Activated CD4-positive, alpha-beta T cell treated with anti-CD3 and anti-CD28 coated beads, Interleukin-10, Interleukin-2, amounts not matched to agents 100 ng/mL and 50 ng/mL, durations not matched to agents 16 hours and 8 hours (primary cell): ENCODE results near the gene MAN2C1.
"Not testable (repeated sequence)": the region's sequence is repeated elsewhere in the genome, so short reads cannot be mapped to it uniquely, and the experiment has no call there.

Source experiments
- DNase-seq: peaks from one replicate; pipeline ENCODE4 v3.0.0-alpha.2; 2020

MAN2C1 gene

DNA sequence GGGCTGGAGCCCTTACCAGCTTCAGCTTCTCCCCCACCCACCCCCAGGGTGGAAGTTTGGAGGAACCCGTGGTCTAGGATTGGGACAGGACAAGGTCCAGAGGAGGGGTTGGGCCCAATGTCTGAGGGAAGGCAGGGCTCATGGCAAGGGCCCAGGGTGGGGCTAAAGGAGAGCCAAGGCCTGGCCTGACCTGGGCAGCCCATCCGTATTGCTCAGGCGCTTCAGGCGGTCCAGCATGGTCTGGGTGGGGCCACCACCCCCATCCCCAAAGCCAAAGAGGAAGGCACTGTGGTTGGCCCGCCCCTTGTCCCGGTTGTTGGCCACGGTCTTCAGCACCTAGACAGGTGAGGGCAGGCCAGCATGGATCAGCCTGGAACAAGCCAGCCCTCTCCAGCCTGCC lies 7.6 kb downstream of the MAN2C1 start:
- no peak for DNase-seq

DNA sequence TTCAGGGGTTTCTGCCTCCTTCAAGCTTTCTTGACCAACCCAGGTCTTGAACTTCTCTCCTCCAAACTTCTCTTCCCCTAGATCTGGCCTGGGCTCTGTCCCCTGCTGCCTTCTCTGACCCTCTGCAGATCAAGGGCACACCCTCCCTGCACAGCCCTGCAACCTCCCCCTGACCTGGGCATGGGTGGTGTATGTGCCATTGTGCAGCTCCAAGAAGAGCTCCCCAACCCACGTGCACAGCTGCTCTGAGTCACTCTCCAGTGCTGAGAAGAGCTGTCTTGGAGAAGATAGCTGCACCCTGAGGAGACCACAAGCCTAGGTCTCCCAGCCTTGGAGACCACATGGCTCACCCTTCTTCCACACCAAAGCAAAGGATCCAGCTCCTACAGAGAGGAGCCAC lies 8.0 kb downstream of the MAN2C1 start:
- no peak for DNase-seq

DNA sequence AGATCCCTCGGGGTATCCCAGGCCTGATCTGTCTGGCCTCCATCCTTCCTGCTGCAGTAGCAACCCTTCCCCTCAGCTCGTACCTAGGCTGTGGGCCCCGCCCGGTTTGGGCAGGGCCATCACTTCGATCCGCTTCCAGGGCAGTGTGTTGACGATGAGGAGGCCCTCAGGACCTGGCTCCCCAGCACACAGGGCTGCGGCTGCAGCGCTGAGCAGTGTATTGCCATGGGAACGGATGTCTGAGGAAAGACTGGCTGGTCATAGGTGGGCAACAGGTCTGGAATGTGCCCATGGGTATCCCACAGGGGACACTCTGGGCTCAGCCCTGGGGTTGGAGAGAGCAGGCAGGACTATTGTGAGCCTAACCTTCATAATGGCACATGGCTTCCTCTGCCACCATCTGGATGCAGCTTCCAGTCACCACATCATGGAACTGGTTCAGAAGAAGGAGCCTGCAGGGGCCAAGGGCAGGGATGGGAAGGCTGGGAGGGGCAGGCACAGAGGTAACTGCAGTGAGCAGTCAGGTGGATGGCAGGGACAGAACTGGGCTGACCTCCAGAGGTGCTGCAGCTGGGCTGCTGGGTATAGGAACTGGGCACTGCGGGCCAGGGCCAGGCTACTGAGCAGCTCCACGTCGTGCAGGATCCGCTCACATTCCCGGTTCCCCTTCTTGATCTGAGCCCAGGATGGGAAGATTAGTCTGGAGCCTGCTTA lies 8.7 kb downstream of the MAN2C1 start:
- no peak for DNase-seq

GRCh38 chr15:75358771-75359536 lies 9.5 kb downstream of the MAN2C1 start:
- no peak for DNase-seq

- no peak for DNase-seq
Measured at GRCh38 chr15:75357976-75358673, 10.3 kb downstream of the MAN2C1 start.

DNA sequence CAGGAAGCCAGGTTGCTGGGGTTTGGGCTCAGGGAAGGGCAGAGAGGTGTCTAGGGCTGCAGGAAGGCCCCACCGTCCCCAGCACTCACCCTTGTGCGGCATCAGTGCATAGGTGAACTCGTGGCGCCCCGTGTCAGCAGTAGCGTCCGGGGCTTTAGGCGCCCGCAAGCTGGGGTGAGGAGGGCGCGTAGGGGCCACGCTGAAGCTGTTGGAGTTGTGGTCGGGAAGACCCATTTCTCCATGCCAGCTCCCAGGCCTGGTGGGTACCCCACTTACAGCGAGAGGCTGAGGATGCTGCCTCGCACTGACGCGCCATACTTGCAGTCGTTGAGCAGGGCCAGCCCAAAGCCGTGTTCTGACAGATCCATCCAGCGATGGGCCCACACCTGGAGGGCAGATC lies 11.9 kb downstream of the MAN2C1 start:
- DNase-seq, result no peak

- DNase-seq, result no peak
Measured at GRCh38 chr15:75356006-75356405, 12.4 kb downstream of the MAN2C1 start.

DNA sequence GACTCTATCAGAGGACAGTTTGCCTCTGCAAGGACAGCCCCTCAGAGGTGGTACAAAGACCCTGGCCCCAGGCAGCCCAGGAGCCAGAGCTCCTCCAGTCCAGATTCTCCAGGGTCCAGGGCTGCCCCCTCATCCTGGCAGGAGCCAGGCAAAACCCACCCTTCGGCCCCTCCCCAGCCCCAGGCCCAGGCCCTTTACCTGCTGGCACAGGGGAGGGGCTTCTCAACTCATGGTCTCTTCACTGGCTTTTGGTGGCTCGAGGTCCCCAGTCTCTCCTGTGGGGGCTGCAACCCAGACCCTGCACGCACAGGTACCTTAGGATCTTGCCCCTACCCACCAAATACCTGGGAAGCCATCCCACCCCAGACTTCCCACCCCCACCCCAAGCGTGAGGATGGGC lies 13.0 kb downstream of the MAN2C1 start:
- no peak for DNase-seq

DNA sequence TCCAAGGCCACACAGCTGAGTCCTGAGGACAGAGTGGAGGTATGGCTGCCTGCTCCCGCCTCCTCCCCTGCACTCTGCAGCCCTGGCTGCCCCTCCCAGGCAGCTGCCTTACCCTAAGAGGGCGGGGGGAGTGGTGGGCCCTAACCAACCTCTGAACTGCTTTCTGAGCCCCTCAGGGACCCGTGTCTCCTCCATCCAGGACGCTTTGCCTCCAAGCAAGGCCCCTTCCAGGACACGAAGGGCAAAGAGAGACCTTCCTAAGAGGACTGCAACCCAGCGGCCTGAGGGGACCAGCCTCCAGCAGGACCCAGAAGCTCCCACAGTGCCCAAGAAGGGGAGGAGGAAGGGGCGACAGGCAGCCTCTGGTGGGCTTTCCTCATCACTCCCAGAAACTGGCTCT lies 14.0 kb downstream of the MAN2C1 start:
- DNase-seq, result no peak

GRCh38 chr15:75353604-75354003 lies 14.8 kb downstream of the MAN2C1 start:
- no peak for DNase-seq

DNA sequence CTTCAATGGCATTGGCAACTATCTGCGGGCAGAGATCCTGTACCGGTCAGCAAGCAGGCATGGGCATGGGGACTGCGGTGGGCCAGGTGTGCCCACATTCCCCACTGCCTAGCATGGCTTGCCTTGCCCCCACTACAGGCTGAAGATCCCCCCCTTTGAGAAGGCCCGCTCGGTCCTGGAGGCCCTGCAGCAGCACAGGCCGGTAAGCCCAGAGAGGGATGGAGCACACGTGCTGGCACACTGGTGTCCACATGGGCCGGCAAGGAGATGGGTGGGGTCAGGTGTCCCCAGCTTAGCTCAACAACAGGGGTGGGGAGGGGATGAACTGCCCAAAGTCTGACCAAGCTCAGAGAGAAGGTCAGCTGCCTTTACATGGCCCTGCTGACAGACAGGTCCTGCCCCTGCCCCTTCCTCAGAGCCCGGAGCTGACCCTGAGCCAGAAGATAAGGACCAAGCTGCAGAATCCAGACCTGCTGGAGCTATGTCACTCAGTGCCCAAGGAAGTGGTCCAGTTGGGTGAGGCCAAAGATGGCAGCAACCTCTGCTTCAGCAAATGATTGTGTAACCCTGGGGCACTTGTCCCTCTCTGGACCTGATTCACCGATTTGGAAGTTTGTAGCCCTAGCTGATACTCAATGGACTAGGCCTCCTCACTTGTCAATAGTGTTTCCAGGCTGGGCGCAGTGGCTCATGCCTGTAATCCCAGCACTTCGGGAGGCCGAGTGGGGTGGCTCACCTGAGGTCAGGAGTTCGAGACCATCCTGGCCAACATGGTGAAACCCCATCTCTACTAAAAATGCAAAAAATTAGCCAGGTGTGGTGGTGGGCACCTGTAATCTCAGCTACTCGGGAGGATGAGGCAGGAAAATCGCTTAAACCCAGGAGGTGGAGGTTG lies 16.0 kb downstream of the MAN2C1 start:
- DNase-seq, result no peak

DNA sequence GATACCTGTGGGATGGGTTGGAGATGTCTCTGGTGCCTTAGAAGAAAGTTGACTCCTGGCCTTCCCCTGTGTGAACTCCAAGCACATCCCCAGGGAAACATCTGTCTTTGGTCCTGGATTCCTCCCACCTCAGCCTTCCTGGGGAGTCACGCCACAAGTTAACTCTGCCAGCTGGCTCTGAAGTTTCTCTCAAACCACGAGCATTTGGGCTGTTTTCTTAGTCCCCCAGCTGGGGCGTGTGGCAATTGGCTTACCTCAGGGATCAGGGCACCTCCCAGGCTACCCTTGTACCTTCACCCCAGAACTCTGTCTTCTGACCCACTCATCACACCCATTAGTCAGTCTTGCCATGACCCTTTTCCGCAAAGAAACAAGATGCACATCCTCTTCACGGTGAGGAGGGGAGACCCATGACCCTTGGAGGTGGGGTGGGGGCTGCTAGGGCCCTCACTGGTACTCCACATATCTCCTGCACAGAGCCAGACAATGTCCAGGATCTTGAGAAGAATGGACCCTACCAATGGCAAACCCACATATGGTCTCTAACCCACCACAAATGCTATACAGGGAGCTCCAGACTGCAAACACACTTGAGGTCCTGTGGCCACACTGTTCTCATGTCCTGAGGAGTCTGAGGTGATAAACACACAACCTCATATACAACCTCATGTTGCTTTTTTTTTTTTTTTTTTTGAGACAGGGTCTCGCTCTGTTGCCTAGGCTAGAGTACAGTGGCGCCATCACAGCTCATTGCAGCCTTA lies 17.6 kb downstream of the MAN2C1 start:
- DNase-seq, result no peak

- DNase-seq, result peak; percentile 91
Measured at GRCh38 chr15:75349851-75350588, 18.4 kb downstream of the MAN2C1 start.

GRCh38 chr15:75349351-75349669 lies 19.1 kb downstream of the MAN2C1 start:
- not testable (repeated sequence) for DNase-seq

- DNase-seq, result no peak
Measured at GRCh38 chr15:75348562-75349350, 19.7 kb downstream of the MAN2C1 start.

- no peak for DNase-seq
Measured at GRCh38 chr15:75348034-75348561, 20.3 kb downstream of the MAN2C1 start.

GRCh38 chr15:75347222-75348033 lies 21.0 kb downstream of the MAN2C1 start:
- no peak for DNase-seq

GRCh38 chr15:75346796-75347221 lies 21.6 kb downstream of the MAN2C1 start, which contains the start of gene NEIL1:
Gene NEIL1, plus strand, starts transcription at chr15:75347039. Its CDS starts 1,867 bp downstream, at chr15:75348906.
- DNase-seq, result no peak

DNA sequence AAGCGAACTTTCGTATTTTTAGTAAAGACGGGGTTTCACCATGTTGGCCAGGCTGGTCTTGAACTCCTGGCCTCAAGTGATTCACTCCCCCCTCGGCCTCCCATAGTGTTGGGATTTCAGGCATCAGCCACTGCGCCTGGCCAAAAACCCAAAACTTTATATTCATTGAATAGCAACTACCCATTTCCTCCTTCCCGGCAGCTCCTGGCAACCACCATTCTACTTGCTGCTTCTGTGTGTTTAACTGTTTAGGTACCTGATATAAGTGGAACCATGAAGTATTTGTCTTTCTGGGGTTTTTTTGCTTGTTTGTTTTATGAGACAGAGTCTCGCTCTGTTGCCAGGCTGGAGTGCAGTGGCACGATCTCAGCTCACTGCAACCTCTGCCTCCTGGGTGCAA lies 24.5 kb downstream of the MAN2C1 start:
- DNase-seq, result not testable (repeated sequence)
